ENCODE data around the gene DNAL1. TPM values are rescaled to one million over a fixed set of nuclear protein-coding genes. Genes with fewer than 3 reads are reported as not detected.
A peak's percentile ranks its signal among the peaks of the same experiment; 100 is the strongest.

DNAL1 gene
- total and polyA plus RNA-seq, 2 of the 4 experiments (the other 2 are of a cell fraction), result 4.5 to 5.4 TPM

DNA sequence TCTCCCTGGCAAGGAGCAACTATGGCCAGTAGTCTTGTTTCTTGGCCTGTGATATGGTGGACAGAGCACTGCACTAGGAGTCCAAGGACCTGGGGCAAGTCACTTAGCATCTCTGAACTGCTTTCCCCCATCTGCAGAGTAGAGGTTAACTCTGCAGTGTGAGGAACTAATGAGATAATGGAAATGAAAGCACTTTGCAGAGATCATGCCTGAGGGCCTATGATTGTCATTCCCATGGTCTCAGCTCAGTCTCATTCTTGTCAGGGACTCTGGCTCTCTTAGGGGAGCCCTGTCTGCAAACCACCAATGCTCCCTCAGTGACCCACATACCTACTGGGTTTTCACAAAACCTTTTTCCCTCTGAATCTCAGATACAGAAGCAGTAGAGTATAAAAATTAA, 75.8 kb downstream of the DNAL1 start:
- H3K9me3 ChIP-seq (ENCODE audit: control insufficient read depth, insufficient read depth, low read length), result no peaks in the 10 kb centered on the region
- H2AK5ac ChIP-seq (ENCODE audit: low read depth, low read length), result no peak overlapping the region
- H2AK9ac ChIP-seq (replicated peaks; ENCODE audit: low read depth, low read length, poor library complexity), result no peak overlapping the region
- H4K91ac ChIP-seq (ENCODE audit: insufficient read depth, low read depth, low read length), result no peak overlapping the region
- H3K27ac ChIP-seq (ENCODE audit: insufficient read depth, low read length), result no peak overlapping the region
- no peak overlapping the region for H3K9ac ChIP-seq (ENCODE audit: low read depth, low read length)
- no peak overlapping the region for H2BK15ac ChIP-seq (ENCODE audit: low read depth, low read length)
- 0 out of 2 replicates have a peak overlapping the region, but pooled peaks have one; percentile 17 for H3K23ac ChIP-seq (ENCODE audit: low read depth, low read length)
- BruUV-seq (replicated peaks), result no TSS peak
- no peak overlapping the region for H4K5ac ChIP-seq (ENCODE audit: low read depth, low read length)
- ATAC-seq (ENCODE audit: low read depth) (no peak), DNase-seq (no peak)
- no peak overlapping the region for H2AFZ ChIP-seq (replicated peaks; ENCODE audit: low read length, poor library complexity)
- TF ChIP-seq, protein P1, sequence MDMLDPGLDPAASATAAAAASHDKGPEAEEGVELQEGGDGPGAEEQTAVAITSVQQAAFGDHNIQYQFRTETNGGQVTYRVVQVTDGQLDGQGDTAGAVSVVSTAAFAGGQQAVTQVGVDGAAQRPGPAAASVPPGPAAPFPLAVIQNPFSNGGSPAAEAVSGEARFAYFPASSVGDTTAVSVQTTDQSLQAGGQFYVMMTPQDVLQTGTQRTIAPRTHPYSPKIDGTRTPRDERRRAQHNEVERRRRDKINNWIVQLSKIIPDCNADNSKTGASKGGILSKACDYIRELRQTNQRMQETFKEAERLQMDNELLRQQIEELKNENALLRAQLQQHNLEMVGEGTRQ (IDR thresholded peaks at IDR 0.05; ENCODE audit: low read depth, low read length), result no peak
- TF ChIP-seq CHD1 (IDR thresholded peaks at IDR 0.05; ENCODE audit: low read depth, low read length), result no peak
- POLR2A ChIA-PET (ENCODE audit: unreplicated experiment), result no interaction called here
- H3K9me1 ChIP-seq (ENCODE audit: insufficient read depth, low read length), result peaks cover 13% of the 10 kb centered on the region
- CTCF ChIA-PET, result no interaction called here
- no peak overlapping the region for H3K4ac ChIP-seq (ENCODE audit: low read depth, low read length)
- H3K56ac ChIP-seq (ENCODE audit: extremely low read depth, insufficient read depth, low read length), result no peak overlapping the region
- H3K4me2 ChIP-seq (ENCODE audit: low read depth, low read length), result no peak overlapping the region
- H4K8ac ChIP-seq (ENCODE audit: low read depth in 2 of 2, low read length in 2 of 2), result no peak overlapping the region
- no peak overlapping the region for H3K14ac ChIP-seq (replicated peaks; ENCODE audit: low read depth, low read length)
- no peak overlapping the region for H3K18ac ChIP-seq (ENCODE audit: low read depth, low read length)
- in situ Hi-C loops (cut with MboI; ENCODE audit: low sequenced_read_pairs), result no loop called here
- H3K79me1 ChIP-seq (ENCODE audit: low read depth in 1 of 2, low read length in 2 of 2), result peaks cover 25 to 68% of the 10 kb centered on the region in 2 experiments
- H4K20me1 ChIP-seq (ENCODE audit: insufficient read depth, low read length), result peaks cover 24% of the 10 kb centered on the region
- H3K36me3 ChIP-seq (ENCODE audit: control insufficient read depth, insufficient read depth, low read length), result peaks cover 58% of the 10 kb centered on the region
- H2BK120ac ChIP-seq (ENCODE audit: low read depth, low read length), result no peak overlapping the region
- H2BK5ac ChIP-seq (ENCODE audit: low read depth, low read length, poor library complexity, severe bottlenecking), result no peak overlapping the region
- intact Hi-C loops (cut with micrococcal nuclease), result loop anchor here (5.0 to 10.0 kb wide), 2 partner anchors 37 to 144 kb away; no protein-coding TSS in a partner anchor
- dilution Hi-C loops (cut with HindIII; ENCODE audit: low sequenced_read_pairs, unreplicated experiment), result no loop called here
- no peaks in the 10 kb centered on the region for H3K27me3 ChIP-seq (ENCODE audit: control insufficient read depth, insufficient read depth, low read length)
- H3K4me1 ChIP-seq (ENCODE audit: control insufficient read depth, insufficient read depth, low read length), result peaks cover 35% of the 10 kb centered on the region
- no peak overlapping the region for H2BK20ac ChIP-seq (ENCODE audit: low read depth, low read length)
- H3K4me3 ChIP-seq (ENCODE audit: insufficient read depth, low read depth, low read length), result no peak overlapping the region

Measured in IMR-90 (cell line).